HG03439 (cell line): ENCODE results near the gene KCNAB1.

Source experiments
- ATAC-seq: cut with Tn5 transposase; IDR thresholded peaks from one replicate; pipeline ENCODE4 v1.9.1; 2021; ENCODE audit warnings: mild to moderate bottlenecking, moderate library complexity; ENCODE audit not compliant: unreplicated experiment

KCNAB1 gene

DNA sequence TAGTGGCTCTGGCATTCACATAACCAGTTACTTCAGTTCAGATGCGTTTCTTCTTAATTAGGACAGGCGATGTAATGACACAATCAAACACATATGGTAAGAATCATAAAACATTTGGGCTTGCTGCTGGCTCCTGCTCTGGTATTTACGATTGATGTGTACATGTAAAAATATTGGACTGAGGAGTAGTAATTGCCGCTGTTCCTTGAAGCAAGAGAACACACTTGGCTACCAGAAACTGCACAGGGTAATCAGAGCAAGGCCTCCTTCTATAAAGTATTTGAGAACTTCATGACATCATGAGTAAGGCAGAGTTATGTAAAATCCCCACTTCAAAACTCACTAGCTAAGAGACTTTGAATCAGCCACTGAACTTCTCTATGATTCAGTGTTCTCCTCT is 276.5 kb downstream of the KCNAB1 start:
- ATAC-seq, result no peak

DNA sequence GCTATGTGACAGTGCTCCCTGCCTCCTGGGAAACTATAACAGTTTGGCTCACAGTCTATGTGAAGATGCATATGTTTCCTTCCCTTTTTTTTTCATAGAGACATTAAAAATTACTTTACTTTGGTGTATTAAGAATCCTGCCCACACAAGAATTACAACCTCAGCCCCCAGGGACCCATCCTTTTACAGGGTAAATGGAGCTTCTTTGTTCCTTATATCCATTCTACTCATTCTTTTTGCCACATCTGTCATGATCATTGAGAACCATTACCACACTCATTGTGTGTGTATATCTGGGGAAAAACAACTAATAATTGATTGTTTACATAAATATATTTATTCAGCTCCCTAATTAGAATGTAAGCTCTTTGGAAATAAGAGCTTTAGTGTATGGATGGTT is 277.2 kb downstream of the KCNAB1 start:
- ATAC-seq, result no peak

GRCh38 chr3:156400062-156400461 is 279.7 kb downstream of the KCNAB1 start:
- ATAC-seq, result no peak

- no peak for ATAC-seq
Observed at GRCh38 chr3:156400735-156401134, 280.4 kb downstream of the KCNAB1 start.

- ATAC-seq, result no peak
Observed at GRCh38 chr3:156404217-156404616, 283.8 kb downstream of the KCNAB1 start.

DNA sequence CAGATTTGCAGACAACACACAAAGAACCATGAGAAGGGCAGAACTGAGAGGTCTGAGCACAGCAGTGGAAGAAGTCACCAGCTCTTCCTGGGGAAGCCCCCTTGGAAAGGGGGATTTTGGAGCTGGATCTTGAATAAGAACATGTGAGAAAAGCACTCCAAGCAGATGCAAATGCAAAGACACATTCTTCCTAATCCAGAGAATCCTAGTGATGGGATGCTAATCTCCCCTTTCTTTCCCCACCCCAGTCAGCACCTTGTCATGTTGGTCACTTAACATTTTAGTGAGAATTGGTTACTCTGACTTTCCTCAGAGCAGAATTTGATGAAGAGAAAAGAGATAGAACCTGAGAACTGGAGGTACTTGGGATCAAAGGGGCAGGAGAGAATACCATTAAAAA is 286.0 kb downstream of the KCNAB1 start:
- ATAC-seq, result no peak

DNA sequence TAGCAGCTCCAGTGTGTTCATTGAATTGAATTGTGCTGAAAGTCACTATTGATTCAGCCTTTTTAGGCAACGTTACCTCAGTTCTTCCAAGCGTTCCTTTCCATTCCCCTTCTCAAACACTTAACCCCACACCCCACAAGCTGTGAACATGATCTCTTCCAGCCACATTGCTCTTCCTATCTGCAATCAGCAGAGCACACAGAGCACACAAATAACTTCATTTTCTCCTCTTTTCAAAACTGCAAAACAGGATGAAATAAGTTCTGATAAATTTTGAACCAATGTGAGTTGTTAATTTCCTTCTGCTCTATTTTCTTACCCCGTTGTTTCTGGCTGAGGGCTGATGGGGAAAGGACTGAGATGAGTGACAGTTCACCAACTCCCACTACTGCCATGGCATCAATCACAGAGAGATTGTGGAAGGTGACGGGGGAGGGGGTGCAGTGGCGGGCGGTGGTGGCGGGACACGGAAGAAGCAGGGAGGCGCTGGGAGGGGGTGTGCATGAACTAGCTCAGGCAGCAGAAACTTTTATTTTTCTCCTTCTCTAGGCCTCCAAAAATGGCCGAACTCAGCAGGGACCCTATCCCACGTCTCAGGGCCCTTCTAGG is 287.3 kb downstream of the KCNAB1 start:
- ATAC-seq, result no peak

GRCh38 chr3:156409694-156410093 is 289.3 kb downstream of the KCNAB1 start:
- ATAC-seq, result no peak

DNA sequence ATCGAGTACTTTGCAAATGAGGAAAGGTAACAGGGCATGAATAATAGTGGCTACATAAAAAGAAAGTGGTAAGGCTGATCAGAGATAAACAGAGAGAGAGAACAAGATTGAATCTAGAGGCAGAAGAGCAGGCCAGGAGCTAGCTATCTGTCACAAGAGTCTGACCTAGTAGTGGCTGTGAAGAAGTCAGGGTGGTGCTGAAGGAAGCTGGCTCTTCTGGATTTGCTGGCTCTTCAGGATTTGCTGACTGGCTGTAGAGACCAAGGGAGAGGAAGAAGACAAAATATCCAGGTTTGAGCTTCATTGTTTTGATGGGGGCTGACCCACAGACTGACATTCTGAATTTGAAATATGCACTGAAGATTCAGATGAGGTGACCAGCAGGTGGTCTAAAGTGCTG is 292.2 kb downstream of the KCNAB1 start:
- no peak for ATAC-seq

GRCh38 chr3:156413293-156413892 is 293.0 kb downstream of the KCNAB1 start:
- ATAC-seq, result no peak

- no peak for ATAC-seq
Observed at GRCh38 chr3:156416846-156417558, 296.6 kb downstream of the KCNAB1 start.

DNA sequence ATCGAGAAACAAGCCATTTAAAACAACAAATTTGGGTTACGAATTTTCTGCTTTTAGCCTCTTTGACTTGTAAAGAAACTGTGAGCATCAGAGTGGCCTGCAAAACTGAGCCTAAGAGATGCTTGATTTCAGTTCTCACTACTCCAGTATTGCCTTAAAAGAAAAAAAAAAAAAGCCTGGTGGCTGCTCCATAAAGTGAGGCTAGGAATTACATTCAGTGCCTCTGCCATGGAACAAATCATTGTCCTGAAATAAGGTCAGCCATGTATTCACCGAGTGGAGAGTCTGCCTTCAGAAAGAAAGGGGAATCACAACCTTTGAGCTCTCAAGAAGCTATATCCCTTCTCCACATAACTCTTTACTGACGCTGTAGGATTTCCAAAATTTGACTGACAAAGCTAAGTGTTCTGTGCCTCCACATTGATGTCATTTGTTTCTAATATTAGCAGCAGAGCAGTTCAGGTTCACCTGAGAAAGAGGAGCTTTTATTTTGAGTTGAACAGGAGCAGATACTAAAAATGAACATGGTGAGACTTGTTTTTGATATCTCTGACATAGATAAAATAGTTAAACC is 297.3 kb downstream of the KCNAB1 start:
- ATAC-seq, result no peak

DNA sequence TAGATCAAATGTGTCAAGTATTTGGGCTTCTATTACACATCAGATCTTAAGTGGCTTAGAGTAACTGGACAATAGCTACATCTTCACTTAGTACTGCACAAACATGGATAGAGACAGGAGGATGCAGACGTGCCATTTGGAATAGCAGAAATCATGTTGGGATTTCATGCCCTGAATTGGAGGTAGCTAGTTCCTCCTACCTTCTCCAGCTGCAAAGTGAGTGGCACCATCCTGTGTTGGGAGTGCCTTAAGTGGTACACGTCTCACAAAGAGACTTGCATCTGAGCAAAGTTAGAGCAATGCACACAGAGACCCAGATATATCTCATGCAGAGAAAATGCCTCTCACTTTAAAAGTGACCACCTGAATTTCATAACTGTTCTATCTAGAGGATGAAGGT is 298.1 kb downstream of the KCNAB1 start:
- no peak for ATAC-seq

DNA sequence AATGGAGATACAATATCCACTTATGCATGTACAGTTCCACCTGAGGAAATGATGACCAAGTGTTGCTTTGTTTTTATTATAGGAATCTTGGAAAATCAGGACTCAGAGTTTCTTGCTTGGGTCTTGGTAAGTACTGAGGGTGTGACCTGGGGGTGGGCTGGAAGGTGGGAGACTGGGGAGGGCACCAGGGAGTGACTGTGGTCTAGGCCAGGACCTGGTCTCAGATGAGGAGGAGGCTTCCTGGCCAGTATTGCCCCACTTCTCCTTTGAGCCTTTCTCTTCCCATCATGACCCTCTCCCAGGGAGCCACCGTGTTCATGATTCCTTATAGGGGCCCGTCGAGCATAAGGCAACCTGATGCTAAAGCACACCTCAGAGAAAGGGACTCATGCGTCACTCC is 301.2 kb downstream of the KCNAB1 start:
- no peak for ATAC-seq

- ATAC-seq, result no peak
Observed at GRCh38 chr3:156424758-156425157, 304.4 kb downstream of the KCNAB1 start.

- ATAC-seq, result no peak
Observed at GRCh38 chr3:156425651-156426050, 305.3 kb downstream of the KCNAB1 start.

- ATAC-seq, result no peak
Observed at GRCh38 chr3:156429125-156429524, 308.7 kb downstream of the KCNAB1 start.

DNA sequence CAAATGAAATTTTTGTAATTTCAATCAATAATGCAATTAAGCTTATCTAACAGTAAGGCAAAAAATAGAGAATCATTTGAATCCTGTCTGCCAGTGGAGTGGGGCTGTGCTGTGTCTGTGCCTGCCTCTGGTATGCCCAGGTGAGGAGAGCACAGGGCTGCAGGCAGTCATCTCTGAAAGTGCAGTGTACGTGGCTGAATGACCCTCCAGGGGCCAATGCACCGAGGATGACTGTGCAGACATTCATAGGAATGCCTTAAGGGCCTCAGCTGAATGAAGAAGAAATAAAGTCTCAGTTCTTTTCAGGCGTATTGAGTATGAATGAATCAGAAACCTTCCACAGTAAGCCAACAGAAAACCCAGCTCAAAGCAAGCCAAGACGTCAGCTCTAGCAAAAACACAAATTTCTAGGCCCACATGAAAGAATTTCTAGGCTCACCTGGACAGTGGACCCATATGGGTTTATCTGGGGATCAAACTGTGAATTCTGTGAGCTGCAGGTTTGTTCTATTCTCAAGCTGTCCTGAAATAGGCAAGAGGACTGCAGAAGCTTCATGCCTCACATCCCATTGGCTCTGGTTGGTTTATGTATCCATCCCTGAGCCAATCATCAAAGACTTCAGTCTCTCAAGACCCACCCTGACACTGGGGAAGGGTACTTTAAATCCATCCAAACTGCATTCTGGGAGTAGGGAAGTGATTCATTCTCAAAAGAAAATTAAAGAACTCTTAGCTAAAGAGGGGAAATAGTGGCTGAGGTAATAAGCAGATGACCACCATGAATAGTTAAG is 311.2 kb downstream of the KCNAB1 start:
- no peak for ATAC-seq

GRCh38 chr3:156432563-156432962 is 312.2 kb downstream of the KCNAB1 start:
- no peak for ATAC-seq

- no peak for ATAC-seq
Observed at GRCh38 chr3:156433138-156433537, 312.8 kb downstream of the KCNAB1 start.

DNA sequence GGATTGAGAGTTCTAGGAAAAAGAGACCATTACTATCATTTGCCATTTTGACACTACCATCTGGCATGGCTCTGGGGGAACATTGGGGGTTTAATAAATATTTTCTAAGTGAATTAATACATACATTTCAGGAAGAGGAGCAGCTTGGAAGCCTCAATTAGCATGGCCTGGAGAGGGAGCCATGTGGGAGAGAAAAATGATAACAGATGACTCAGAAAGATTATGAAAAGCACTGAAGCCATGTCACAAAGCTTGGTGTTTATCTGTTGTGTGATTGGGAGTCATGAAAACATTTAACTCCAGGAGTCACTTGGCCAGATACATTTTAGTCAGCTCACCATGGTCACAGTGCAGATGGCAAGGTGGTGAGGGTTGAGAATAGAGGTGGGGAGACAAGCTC is 313.5 kb downstream of the KCNAB1 start:
- no peak for ATAC-seq
